ENCODE data around the gene TMCO4.
A peak's percentile ranks its signal among the peaks of the same experiment; 100 is the strongest.

The TMCO4 gene

GRCh38 chr1:19712928-19713327, 86.8 kb downstream of the TMCO4 start:
- Mint-ChIP-seq H3K9me3 (no peaks in the 10 kb centered on the region), H3K27me3 (ENCODE audit: low read depth) (no peaks in the 10 kb centered on the region), H3K4me1 (ENCODE audit: low read depth) (peaks cover 23% of the 10 kb centered on the region), H3K27ac (no peak overlapping the region), H3K4me3 (no peak overlapping the region), H3K36me3 (ENCODE audit: low read depth) (peaks cover 5% of the 10 kb centered on the region)

- peaks cover 5% of the 10 kb centered on the region for H3K36me3 Mint-ChIP-seq (ENCODE audit: low read depth)
- no peak overlapping the region for H3K4me3 Mint-ChIP-seq
- H3K9me3 Mint-ChIP-seq, result no peaks in the 10 kb centered on the region
- peak overlapping the region; percentile 52 for H3K27ac Mint-ChIP-seq
- H3K27me3 Mint-ChIP-seq (ENCODE audit: low read depth), result no peaks in the 10 kb centered on the region
- H3K4me1 Mint-ChIP-seq (ENCODE audit: low read depth), result peaks cover 23% of the 10 kb centered on the region
Observed at GRCh38 chr1:19710825-19711611, 88.7 kb downstream of the TMCO4 start.

- Mint-ChIP-seq H3K4me1 (ENCODE audit: low read depth) (peaks cover 19% of the 10 kb centered on the region), H3K9me3 (no peaks in the 10 kb centered on the region), H3K27ac (no peak overlapping the region), H3K36me3 (ENCODE audit: low read depth) (peaks cover 5% of the 10 kb centered on the region), H3K4me3 (no peak overlapping the region), H3K27me3 (ENCODE audit: low read depth) (no peaks in the 10 kb centered on the region)
Observed at GRCh38 chr1:19709260-19709793, 90.4 kb downstream of the TMCO4 start.

- no peak overlapping the region for H3K27ac Mint-ChIP-seq
Observed at GRCh38 chr1:19708567-19709110, 91.1 kb downstream of the TMCO4 start.

GRCh38 chr1:19706136-19706535, 93.6 kb downstream of the TMCO4 start:
- Mint-ChIP-seq H3K27me3 (ENCODE audit: low read depth) (no peaks in the 10 kb centered on the region), H3K27ac (no peak overlapping the region), H3K4me3 (no peak overlapping the region)

More at GRCh38 chr1:19708567-19709110, 91.1 kb downstream of the TMCO4 start:
- Mint-ChIP-seq H3K9me3 (no peaks in the 10 kb centered on the region), H3K4me3 (no peak overlapping the region), H3K4me1 (ENCODE audit: low read depth) (peaks cover 19% of the 10 kb centered on the region), H3K27me3 (ENCODE audit: low read depth) (no peaks in the 10 kb centered on the region), H3K36me3 (ENCODE audit: low read depth) (peaks cover 5% of the 10 kb centered on the region)

GRCh38 chr1:19705464-19705863, 94.3 kb downstream of the TMCO4 start:
- no peak overlapping the region for H3K27ac Mint-ChIP-seq
- no peaks in the 10 kb centered on the region for H3K9me3 Mint-ChIP-seq
- peaks cover 3% of the 10 kb centered on the region for H3K36me3 Mint-ChIP-seq (ENCODE audit: low read depth)
- H3K4me3 Mint-ChIP-seq, result no peak overlapping the region
- H3K27me3 Mint-ChIP-seq (ENCODE audit: low read depth), result no peaks in the 10 kb centered on the region
- peaks cover 6% of the 10 kb centered on the region for H3K4me1 Mint-ChIP-seq (ENCODE audit: low read depth)

More at GRCh38 chr1:19706136-19706535, 93.6 kb downstream of the TMCO4 start:
- Mint-ChIP-seq H3K9me3 (no peaks in the 10 kb centered on the region), H3K4me1 (ENCODE audit: low read depth) (peaks cover 13% of the 10 kb centered on the region), H3K36me3 (ENCODE audit: low read depth) (peaks cover 5% of the 10 kb centered on the region)

GRCh38 chr1:19704247-19705113, 95.2 kb downstream of the TMCO4 start:
- peaks cover 2% of the 10 kb centered on the region for H3K36me3 Mint-ChIP-seq (ENCODE audit: low read depth)
- H3K27ac Mint-ChIP-seq, result no peak overlapping the region
- H3K9me3 Mint-ChIP-seq, result no peaks in the 10 kb centered on the region
- H3K4me3 Mint-ChIP-seq, result no peak overlapping the region
- H3K4me1 Mint-ChIP-seq (ENCODE audit: low read depth), result peaks cover 3% of the 10 kb centered on the region
- H3K27me3 Mint-ChIP-seq (ENCODE audit: low read depth), result no peaks in the 10 kb centered on the region

- Mint-ChIP-seq H3K4me1 (ENCODE audit: low read depth) (no peaks in the 10 kb centered on the region), H3K36me3 (ENCODE audit: low read depth) (peaks cover 2% of the 10 kb centered on the region), H3K27ac (no peak overlapping the region), H3K27me3 (ENCODE audit: low read depth) (no peaks in the 10 kb centered on the region), H3K4me3 (no peak overlapping the region), H3K9me3 (no peaks in the 10 kb centered on the region)
Observed at GRCh38 chr1:19703280-19703679, 96.4 kb downstream of the TMCO4 start.

GRCh38 chr1:19700079-19700777, 99.5 kb downstream of the TMCO4 start:
- Mint-ChIP-seq H3K4me3 (no peak overlapping the region), H3K9me3 (no peaks in the 10 kb centered on the region), H3K36me3 (ENCODE audit: low read depth) (peaks cover 2% of the 10 kb centered on the region), H3K4me1 (ENCODE audit: low read depth) (no peaks in the 10 kb centered on the region), H3K27ac (no peak overlapping the region), H3K27me3 (ENCODE audit: low read depth) (no peaks in the 10 kb centered on the region)

- H3K27ac Mint-ChIP-seq, result no peak overlapping the region
- H3K4me3 Mint-ChIP-seq, result no peak overlapping the region
- H3K36me3 Mint-ChIP-seq (ENCODE audit: low read depth), result peaks cover 2% of the 10 kb centered on the region
- H3K9me3 Mint-ChIP-seq, result no peaks in the 10 kb centered on the region
- no peaks in the 10 kb centered on the region for H3K27me3 Mint-ChIP-seq (ENCODE audit: low read depth)
- no peaks in the 10 kb centered on the region for H3K4me1 Mint-ChIP-seq (ENCODE audit: low read depth)
Observed at GRCh38 chr1:19698181-19698580, 101.5 kb downstream of the TMCO4 start.

- Mint-ChIP-seq H3K27me3 (ENCODE audit: low read depth) (no peaks in the 10 kb centered on the region), H3K4me3 (no peak overlapping the region), H3K27ac (no peak overlapping the region), H3K9me3 (no peaks in the 10 kb centered on the region), H3K4me1 (ENCODE audit: low read depth) (no peaks in the 10 kb centered on the region), H3K36me3 (ENCODE audit: low read depth) (peaks cover 6% of the 10 kb centered on the region)
Observed at GRCh38 chr1:19696820-19697219, 102.9 kb downstream of the TMCO4 start.

- H3K4me3 Mint-ChIP-seq, result no peak overlapping the region
- H3K36me3 Mint-ChIP-seq (ENCODE audit: low read depth), result peaks cover 14% of the 10 kb centered on the region
- no peaks in the 10 kb centered on the region for H3K27me3 Mint-ChIP-seq (ENCODE audit: low read depth)
- no peaks in the 10 kb centered on the region for H3K4me1 Mint-ChIP-seq (ENCODE audit: low read depth)
- H3K9me3 Mint-ChIP-seq, result peaks cover 3% of the 10 kb centered on the region
- H3K27ac Mint-ChIP-seq, result no peak overlapping the region
Observed at GRCh38 chr1:19695772-19696171, 103.9 kb downstream of the TMCO4 start.

GRCh38 chr1:19694298-19694697, 105.4 kb downstream of the TMCO4 start:
- H3K27me3 Mint-ChIP-seq (ENCODE audit: low read depth), result no peaks in the 10 kb centered on the region
- no peaks in the 10 kb centered on the region for H3K4me1 Mint-ChIP-seq (ENCODE audit: low read depth)
- H3K4me3 Mint-ChIP-seq, result no peak overlapping the region
- H3K36me3 Mint-ChIP-seq (ENCODE audit: low read depth), result peaks cover 22% of the 10 kb centered on the region
- H3K9me3 Mint-ChIP-seq, result peaks cover 10% of the 10 kb centered on the region
- H3K27ac Mint-ChIP-seq, result no peak overlapping the region

- Mint-ChIP-seq H3K4me3 (no peak overlapping the region), H3K27me3 (ENCODE audit: low read depth) (no peaks in the 10 kb centered on the region), H3K27ac (no peak overlapping the region), H3K36me3 (ENCODE audit: low read depth) (peaks cover 34% of the 10 kb centered on the region), H3K4me1 (ENCODE audit: low read depth) (peaks cover 2% of the 10 kb centered on the region), H3K9me3 (peaks cover 14% of the 10 kb centered on the region)
Observed at GRCh38 chr1:19690342-19690741, 109.4 kb downstream of the TMCO4 start.

All from T-helper 1 cell treated with Interleukin-12 subunit alpha and Interleukin-12 subunit beta and Interleukin-4 antibody, amounts not matched to agents 30 μg/mL and 1 μg/mL, for 36 hours (primary cell).